Kasumi-1 (cell line): ENCODE measurements around the gene RIOX2.
"Not testable (repeated sequence)": the region's sequence is repeated elsewhere in the genome, so short reads cannot be mapped to it uniquely, and the experiment has no call there.

ENCODE experiments used
- DNase-seq, 2 experiments: peaks; one replicate each; lab custom pipeline; 2025; lab: John Stamatoyannopoulos, UW

The RIOX2 gene

GRCh38 chr3:97971679-97972567 lies at the start of gene RIOX2:
TSS of gene RIOX2 (minus strand) at chr3:97972431. CDS start at chr3:97967593, 4,838 bp downstream.
- DNase-seq: peak; percentile 57 to 64

DNA sequence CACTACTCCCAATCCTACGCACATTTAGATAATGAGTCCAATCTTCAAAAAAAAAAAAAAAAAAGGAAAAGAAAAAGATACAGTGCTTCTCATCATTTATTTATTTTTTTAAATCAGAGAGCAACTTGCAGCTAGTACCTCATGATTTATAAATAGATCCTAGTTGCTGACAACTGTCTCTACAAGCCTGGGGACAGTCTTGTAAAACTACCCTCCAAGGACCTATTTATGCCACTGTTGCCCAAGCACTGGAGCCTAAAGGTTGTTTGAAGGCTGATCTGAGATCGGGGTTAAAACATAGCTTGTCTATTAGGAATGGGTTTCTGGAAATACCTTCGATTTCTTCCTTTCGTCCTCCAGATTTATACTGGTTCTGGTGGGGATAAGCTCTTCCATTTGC lies 48.2 kb upstream of the RIOX2 start:
- no peak for DNase-seq

GRCh38 chr3:98018301-98018700 lies 46.1 kb upstream of the RIOX2 start:
- no peak for DNase-seq

GRCh38 chr3:98014268-98014585 lies 42.0 kb upstream of the RIOX2 start:
- no peak for DNase-seq

DNA sequence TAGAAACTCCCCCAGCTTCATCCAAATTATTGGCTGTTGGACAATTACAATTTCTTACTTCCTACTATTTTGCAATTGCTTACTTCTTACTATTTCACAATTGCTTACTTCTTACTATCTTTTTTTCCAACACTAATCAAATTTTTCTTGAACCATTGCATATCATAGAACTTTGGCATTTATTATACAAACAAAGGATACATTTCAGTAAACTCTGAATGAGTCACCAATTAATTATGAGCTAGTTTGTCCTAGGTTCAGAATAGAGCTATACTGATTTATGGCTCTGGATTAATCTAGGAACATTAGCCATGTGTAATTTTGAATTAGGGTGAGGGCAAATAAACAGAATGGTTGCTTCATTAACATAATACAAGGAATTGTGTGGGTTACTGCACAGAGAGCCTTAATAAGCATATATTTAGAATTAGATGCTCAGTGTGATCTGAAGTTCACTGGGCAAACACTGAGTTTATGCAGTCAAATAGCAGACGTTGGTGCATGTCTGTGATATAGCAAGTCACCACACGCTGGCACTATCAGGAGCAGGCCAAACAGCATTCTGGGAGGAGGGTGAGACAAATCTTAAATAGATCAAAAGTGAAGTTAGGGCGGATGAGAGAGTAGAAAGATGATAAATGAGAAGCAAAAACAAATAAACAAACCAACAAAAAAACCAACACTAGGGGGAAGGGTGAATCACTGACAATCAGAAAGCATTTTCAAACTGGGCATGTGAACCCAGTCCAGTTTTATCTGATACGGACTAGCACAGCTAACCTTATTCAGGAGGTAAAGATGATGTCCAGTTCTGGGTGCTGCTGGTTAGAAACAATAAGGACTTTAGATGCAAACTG lies 41.4 kb upstream of the RIOX2 start:
- DNase-seq: no peak

GRCh38 chr3:98012979-98013378 lies 40.7 kb upstream of the RIOX2 start:
- DNase-seq: no peak

GRCh38 chr3:98010883-98011449 lies 38.7 kb upstream of the RIOX2 start:
- not testable (repeated sequence) for DNase-seq

- no peak for DNase-seq
These were observed 38.1 kb upstream of the RIOX2 start for GRCh38 chr3:98010194-98010882.

GRCh38 chr3:98008855-98009254 lies 36.6 kb upstream of the RIOX2 start:
- DNase-seq: no peak

DNA sequence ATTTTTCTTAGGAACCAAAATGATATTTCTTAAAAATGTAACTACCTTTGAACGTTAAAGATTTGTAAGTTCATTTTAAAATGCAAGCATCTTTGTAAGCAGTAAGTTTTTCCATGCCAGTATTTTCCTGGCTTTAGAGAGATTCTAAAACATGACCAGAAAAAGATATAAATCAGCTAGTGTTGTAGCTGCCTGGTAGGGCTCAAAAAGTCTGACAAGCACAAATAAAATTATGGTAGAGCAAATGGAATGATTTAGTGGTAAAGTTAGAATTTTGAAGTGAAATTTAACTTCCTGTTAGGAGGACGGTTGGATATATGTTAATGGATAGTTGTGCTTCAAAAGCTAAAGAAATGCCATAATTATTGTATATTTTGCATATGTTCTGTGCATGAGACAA lies 33.2 kb upstream of the RIOX2 start:
- DNase-seq: no peak

GRCh38 chr3:98004721-98005120 lies 32.5 kb upstream of the RIOX2 start:
- no peak for DNase-seq

GRCh38 chr3:98003306-98003969 lies 31.2 kb upstream of the RIOX2 start:
- peak; percentile 3 to 16 for DNase-seq

DNA sequence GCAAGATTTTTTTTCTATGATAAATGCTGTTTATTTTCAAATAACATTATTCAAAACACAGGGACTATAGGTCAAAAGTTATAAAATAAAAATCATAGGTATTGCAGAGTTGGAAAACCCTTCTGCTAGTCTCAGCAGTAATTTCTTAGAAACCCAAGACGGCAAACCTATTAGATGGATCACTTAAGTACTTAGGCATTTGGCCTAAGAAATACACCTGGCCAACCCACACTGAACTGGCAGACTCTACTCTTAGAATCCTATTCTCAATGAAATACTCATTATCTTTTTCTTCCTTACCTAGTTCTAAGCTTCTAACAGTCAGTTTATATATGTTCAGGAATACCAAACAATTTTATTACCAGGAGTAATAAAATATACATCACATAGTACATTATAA lies 30.5 kb upstream of the RIOX2 start:
- no peak for DNase-seq

DNA sequence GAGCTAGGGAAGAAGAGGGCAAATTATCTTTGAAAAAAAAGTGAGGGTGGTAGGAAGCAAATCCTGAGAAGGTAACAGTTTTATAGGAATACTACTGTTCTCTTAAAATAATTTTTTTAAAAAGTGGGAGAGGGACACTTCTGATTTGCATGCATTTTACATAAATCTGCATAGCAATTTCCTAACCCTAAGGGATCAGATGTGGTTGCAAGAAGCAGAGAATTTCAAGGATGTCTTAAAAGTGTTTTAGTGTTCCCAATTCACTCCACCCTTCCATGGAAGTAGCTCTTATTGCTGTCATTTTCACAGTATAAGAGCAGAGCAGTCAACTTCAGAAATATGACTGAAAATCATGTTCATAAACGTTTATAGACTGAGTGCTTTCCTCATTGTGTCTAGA lies 27.8 kb upstream of the RIOX2 start:
- no peak for DNase-seq

DNA sequence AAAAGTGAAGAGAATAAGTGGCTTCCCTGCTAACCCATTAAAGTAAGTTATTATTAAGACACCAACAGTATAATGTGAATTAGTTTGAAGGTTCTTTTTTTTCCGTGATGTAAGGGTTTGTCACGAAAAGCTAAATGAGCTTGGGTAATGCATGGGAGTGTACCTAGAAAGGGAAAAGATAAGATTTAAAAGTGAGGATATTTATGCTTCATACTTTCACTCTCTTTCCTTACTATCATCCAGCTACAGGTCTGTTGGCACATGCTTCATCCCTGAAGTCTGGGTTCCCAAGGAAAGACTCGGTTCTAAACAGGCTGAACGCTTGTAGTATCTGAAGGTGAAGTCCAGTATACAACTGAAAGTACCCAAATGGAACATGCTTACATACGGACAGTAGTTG lies 26.9 kb upstream of the RIOX2 start:
- DNase-seq: no peak

DNA sequence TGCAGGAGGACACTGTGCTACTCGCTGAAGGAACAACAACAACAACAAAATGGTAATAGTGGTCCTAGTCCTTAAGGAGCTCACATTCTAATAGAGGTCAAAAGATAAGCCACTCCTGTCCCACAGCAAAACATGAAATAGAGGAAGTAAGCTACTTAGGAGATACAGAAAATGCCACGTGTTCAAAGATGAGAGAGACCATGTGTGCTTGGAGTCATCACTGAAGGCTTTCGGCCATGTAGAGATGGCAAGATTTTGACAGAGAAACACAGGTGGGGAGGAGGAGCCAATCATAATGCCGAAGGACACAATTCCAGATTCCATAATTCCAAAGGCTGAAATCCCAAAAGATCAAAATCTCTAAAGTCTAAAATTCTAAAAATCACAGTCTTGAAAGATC lies 24.8 kb upstream of the RIOX2 start:
- peak; percentile 7 to 26 for DNase-seq

DNA sequence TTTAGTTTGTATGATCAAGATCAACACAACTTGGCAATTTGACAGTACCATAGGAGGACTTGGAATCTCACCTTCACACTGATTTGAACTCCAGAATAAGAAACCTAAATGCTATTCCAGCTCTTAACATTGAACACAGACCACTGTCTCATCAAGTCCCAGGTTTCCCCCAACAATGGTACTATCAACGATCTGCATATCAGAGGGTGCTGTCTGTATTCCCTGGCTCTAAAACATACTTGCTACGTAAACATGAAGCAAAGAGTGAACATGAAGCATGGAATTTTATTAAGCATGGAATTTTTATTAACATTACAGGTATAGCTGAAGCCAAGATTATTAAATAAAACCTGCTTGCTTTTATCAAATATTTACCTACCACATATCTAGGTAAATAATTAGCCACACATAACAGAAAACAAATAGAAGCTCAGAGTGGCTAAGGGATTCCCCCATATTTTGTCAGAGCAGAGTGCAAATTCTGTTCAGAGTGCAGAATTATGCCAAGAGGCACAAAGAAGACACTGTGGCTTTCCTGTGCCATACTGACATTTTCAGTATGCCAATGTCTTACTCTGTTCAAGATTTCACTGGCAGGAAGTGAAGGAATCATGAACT lies 22.2 kb upstream of the RIOX2 start:
- no peak for DNase-seq

DNA sequence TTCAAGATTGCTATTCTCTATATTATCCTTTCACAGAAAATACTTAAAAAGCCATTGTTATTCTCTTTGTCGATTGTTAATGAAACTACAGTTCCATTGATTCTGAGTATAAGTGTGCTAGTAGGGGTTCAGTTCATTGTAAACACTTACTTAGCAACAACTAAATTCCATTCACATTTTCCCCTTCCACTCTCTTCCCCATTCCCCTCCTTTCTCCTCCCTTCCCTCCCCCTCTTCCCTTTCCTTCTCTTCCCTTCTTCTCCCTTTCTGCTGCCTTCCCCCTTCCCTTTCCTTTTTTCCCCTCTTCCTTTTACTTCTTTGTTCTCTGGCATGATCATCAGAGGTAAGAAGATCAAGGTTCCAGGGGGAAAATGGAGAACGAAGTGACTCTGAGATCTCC lies 21.3 kb upstream of the RIOX2 start:
- DNase-seq: no peak

GRCh38 chr3:97992547-97993173 lies 20.4 kb upstream of the RIOX2 start:
- no peak for DNase-seq

DNA sequence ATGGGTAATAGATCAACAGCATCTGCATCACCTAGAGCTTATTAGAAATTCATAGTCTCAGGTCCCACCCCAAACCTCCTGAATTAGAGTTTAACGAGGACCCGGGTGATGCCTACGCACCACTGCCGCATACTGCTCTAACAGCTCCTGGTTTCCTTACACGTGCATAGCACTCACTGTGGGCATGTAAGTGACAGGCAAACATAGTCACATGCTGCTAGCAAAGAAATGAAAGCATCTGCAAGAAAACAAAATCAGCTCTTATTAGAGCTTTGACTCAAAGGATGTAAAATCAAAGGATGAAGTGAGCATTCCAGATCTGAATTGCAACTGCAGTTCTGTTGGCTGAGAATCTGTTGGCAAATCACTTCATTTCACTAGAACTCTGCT lies 19.1 kb upstream of the RIOX2 start:
- DNase-seq: no peak
